OCI-LY1 (cell line): ENCODE data around the gene ARHGAP22.

ENCODE experiments used
- H2AFZ ChIP-seq: fragments of 200-600 bp; sonication (generic), shearing (Covaris generic); 2 replicates; pipeline ENCODE4 v1.6.0; 2014; ENCODE audit warnings: antibody characterized with exemption, mild to moderate bottlenecking, low read length
- H3F3A ChIP-seq: fragments of 200-600 bp; sonication (generic), shearing (Covaris generic); 2 replicates; pipeline ENCODE4 v1.6.0; 2014; ENCODE audit warnings: mild to moderate bottlenecking, antibody characterized with exemption, low read length, moderate library complexity; ENCODE audit not compliant: insufficient read depth
- H3K27ac ChIP-seq: fragments of 200-600 bp; sonication (generic); 2 replicates; pipeline ENCODE4 v1.5.1; 2014; ENCODE audit warnings: low read length, mixed run types, mild to moderate bottlenecking, low read depth; ENCODE audit not compliant: poor library complexity, severe bottlenecking
- H3K27me3 ChIP-seq: fragments of 200-600 bp; sonication (generic); 2 replicates; pipeline ENCODE4 v1.6.0; 2014; ENCODE audit warnings: antibody characterized with exemption, mild to moderate bottlenecking, low read length, moderate library complexity; ENCODE audit not compliant: insufficient read depth
- H3K36me3 ChIP-seq: fragments of 200-600 bp; sonication (generic); 2 replicates; pipeline ENCODE4 v1.6.1; 2014; ENCODE audit warnings: mild to moderate bottlenecking, antibody characterized with exemption, low read length, moderate library complexity, mixed read lengths; ENCODE audit not compliant: insufficient read depth
- H3K4me1 ChIP-seq: fragments of 200-600 bp; sonication (generic); 2 replicates; pipeline ENCODE4 v1.5.1; 2014; ENCODE audit warnings: mild to moderate bottlenecking, low read length, moderate library complexity; ENCODE audit not compliant: insufficient read depth, severe bottlenecking
- H3K4me2 ChIP-seq: fragments of 200-600 bp; sonication (generic), shearing (Covaris generic); 2 replicates; pipeline ENCODE4 v1.6.1; 2014; ENCODE audit warnings: low read length
- H3K4me3 ChIP-seq: fragments of 200-600 bp; sonication (generic); 2 replicates; pipeline ENCODE4 v1.5.1; 2014; ENCODE audit warnings: low read length, low read depth, mild to moderate bottlenecking, mixed read lengths; ENCODE audit not compliant: poor library complexity, severe bottlenecking
- H3K79me2 ChIP-seq: fragments of 200-600 bp; shearing (Covaris generic); 2 replicates; pipeline ENCODE4 v1.6.1; 2016; ENCODE audit warnings: mixed run types, low read length, mixed read lengths; ENCODE audit not compliant: insufficient read depth
- H3K9ac ChIP-seq: fragments of 200-600 bp; sonication (generic), shearing (Covaris generic); 2 replicates; pipeline ENCODE4 v1.6.1; 2014; ENCODE audit warnings: mild to moderate bottlenecking, low read length, mixed read lengths
- H3K9me2 ChIP-seq: fragments of 200-600 bp; sonication (generic), shearing (Covaris generic); 2 replicates; pipeline ENCODE4 v1.6.1; 2014; ENCODE audit warnings: low read depth, mild to moderate bottlenecking, low read length, mixed read lengths
- H3K9me3 ChIP-seq: fragments of 200-600 bp; shearing (Covaris generic); 2 replicates; pipeline ENCODE4 v1.6.1; 2014; ENCODE audit warnings: low read length, mixed read lengths
- H4K20me1 ChIP-seq: fragments of 200-600 bp; sonication (generic), shearing (Covaris generic); 2 replicates; pipeline ENCODE4 v1.6.0; 2016; ENCODE audit warnings: mild to moderate bottlenecking, low read length; ENCODE audit not compliant: insufficient read depth
- EZH2 ChIP-seq: fragments of 200-600 bp; sonication (generic), shearing (Covaris generic); IDR thresholded peaks from 2 replicates; pipeline ENCODE4 v1.8.0; 2017; ENCODE audit warnings: borderline replicate concordance, mixed run types, mild to moderate bottlenecking, antibody characterized with exemption, low read length, moderate library complexity, mixed read lengths
- TF ChIP-seq, protein P1 (sequence below): fragments of 200-600 bp; sonication (generic), shearing (Covaris generic); IDR thresholded peaks from 2 replicates; pipeline ENCODE4 v1.5.1; 2017; ENCODE audit warnings: mild to moderate bottlenecking, antibody characterized with exemption, low read length, moderate library complexity, mixed read lengths

Gene ARHGAP22

DNA sequence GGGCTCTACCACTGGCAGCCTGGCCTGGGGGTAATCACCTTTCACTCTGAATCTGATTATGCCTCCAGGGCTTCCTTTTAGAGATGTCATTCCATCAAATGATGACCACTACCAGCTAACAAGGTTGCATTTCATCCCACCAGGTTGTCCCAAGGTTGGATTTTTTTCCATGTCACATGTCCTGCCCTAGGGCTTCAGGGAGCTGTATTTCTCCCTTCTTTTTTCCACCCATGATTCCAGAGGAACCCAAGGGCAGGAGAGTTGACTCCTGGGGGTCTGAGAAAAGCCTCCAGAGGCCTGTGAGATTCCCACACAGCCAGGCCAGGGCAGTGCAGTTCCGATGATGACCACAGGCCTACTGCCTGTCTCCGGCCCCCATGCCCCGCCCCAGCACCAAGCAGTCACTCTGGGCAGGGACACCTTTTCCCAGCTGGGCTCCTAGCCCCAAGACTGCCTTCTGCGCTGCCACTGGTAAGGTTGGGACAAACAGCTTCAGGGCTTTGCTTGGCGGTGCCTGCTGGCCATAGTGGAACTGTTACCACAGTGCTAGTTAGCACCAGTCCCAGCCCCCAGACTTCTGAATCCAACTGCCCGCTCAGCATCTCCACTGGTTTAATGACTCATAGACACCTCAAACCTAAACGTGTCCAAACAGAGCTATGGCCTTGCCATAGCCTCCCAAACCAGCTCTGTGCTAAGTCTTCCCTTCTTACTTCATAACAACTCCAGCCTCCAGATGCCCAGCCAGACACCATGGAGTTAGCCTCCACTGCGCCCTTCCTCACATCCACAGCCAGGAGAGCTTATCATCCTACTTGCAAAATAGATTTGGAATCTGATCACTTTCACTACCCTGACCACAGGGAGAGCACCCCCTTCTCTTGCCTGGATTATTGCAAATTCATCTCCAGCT, 133.7 kb downstream of the ARHGAP22 start:
- Histone ChIP-seq H2AFZ (no peak overlapping the region), H3K36me3 (no peaks in the 10 kb centered on the region), H3K27me3 (no peaks in the 10 kb centered on the region), H3K9ac (no peak overlapping the region), H3K9me2 (no peaks in the 10 kb centered on the region), H3K4me1 (no peaks in the 10 kb centered on the region), H3K79me2 (no peaks in the 10 kb centered on the region), H3K27ac (no peak overlapping the region), H3K4me3 (no peak overlapping the region), H3K9me3 (no peaks in the 10 kb centered on the region), H3F3A (no peaks in the 10 kb centered on the region), H4K20me1 (no peaks in the 10 kb centered on the region), H3K4me2 (no peak overlapping the region)
- TF ChIP-seq EZH2 = no peak
- TF ChIP-seq, protein P1, sequence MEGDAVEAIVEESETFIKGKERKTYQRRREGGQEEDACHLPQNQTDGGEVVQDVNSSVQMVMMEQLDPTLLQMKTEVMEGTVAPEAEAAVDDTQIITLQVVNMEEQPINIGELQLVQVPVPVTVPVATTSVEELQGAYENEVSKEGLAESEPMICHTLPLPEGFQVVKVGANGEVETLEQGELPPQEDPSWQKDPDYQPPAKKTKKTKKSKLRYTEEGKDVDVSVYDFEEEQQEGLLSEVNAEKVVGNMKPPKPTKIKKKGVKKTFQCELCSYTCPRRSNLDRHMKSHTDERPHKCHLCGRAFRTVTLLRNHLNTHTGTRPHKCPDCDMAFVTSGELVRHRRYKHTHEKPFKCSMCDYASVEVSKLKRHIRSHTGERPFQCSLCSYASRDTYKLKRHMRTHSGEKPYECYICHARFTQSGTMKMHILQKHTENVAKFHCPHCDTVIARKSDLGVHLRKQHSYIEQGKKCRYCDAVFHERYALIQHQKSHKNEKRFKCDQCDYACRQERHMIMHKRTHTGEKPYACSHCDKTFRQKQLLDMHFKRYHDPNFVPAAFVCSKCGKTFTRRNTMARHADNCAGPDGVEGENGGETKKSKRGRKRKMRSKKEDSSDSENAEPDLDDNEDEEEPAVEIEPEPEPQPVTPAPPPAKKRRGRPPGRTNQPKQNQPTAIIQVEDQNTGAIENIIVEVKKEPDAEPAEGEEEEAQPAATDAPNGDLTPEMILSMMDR = no peak

DNA sequence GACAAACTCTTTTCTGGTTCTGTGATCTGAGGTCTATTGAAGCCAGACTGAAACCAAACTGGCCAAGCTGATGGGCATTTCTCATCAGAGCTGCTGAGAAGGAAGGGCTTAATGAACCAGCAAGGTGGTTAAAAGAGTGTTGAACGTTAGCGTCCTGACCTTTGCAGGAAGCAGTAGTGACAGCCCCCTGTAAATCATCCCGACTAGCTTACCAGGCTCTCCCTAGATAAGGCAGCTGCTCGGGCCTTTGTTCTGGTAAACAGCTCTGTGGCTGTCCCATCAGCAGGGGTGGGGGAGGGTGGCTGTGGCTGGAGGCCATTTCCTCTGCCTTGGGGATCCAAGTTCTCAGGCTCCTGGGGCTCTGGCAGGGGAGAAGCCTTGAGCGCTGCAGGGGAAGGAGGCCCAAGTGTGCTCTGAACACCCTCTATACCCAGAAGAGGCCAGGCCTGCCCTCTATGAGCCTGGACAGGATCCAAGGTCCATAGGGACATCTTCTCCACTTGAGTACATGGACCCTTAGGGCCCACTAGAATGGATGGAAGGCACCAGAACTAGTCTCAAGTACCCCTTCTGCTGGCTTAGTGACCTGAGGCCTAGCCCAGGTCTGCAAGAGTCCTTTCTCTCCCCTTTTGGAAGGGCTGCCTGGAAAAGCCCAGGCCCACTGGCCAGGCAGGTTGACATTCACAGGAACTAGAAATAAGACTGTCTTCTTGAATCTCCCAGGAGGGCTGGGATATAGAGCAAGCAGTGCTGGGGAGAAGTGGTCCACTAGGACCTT, 134.6 kb downstream of the ARHGAP22 start:
- H3K4me2 ChIP-seq = no peak overlapping the region
- no peak overlapping the region for H3K27ac ChIP-seq
- H3K79me2 ChIP-seq = no peaks in the 10 kb centered on the region
- H3F3A ChIP-seq = no peaks in the 10 kb centered on the region
- no peak overlapping the region for H3K9ac ChIP-seq
- H3K9me3 ChIP-seq = no peaks in the 10 kb centered on the region
- H2AFZ ChIP-seq = no peak overlapping the region
- no peak for TF ChIP-seq EZH2
- TF ChIP-seq, protein P1 = no peak
- no peaks in the 10 kb centered on the region for H3K4me1 ChIP-seq
- no peak overlapping the region for H3K4me3 ChIP-seq
- no peaks in the 10 kb centered on the region for H3K9me2 ChIP-seq
- H4K20me1 ChIP-seq = no peaks in the 10 kb centered on the region
- H3K36me3 ChIP-seq = no peaks in the 10 kb centered on the region
- no peaks in the 10 kb centered on the region for H3K27me3 ChIP-seq

DNA sequence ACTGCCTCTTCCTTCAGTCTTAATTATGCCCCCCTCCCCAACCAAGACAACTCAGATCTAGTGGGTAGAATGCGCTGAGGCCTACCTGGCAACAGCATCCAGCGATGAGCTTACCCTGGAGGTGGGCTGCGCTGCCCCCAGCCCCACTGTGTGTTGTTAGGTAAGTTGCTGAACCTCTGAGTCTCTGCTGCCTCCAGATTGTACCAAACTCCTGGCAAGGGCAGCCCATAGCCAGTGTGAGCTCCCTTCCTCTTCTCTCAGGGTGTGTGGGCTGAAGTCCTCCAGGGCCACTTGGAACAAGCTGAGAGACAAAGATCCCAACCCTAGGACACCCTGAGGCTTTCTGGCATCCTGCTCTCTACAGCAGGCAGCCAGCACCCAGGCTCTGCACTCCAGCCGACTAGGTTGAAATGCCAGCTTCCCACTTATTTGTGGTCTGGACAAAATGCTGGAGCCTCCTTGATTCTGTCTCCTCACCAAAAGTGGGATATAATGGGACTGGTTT, 135.3 kb downstream of the ARHGAP22 start:
- Histone ChIP-seq H3K9me3 (no peaks in the 10 kb centered on the region), H3K9me2 (no peaks in the 10 kb centered on the region), H3K4me1 (no peaks in the 10 kb centered on the region), H3K36me3 (no peaks in the 10 kb centered on the region), H3K27me3 (no peaks in the 10 kb centered on the region), H3K9ac (no peak overlapping the region), H3K4me3 (no peak overlapping the region), H3K4me2 (no peak overlapping the region), H3K79me2 (no peaks in the 10 kb centered on the region), H3K27ac (no peak overlapping the region), H3F3A (no peaks in the 10 kb centered on the region), H4K20me1 (no peaks in the 10 kb centered on the region), H2AFZ (no peak overlapping the region)
- no peak for TF ChIP-seq EZH2
